HG03097 (cell line): ENCODE results near the gene GOLGA8J.
"Not testable (repeated sequence)": the region's sequence is repeated elsewhere in the genome, so short reads cannot be mapped to it uniquely, and the experiment has no call there.

Experiments
- ATAC-seq: cut with Tn5 transposase; IDR thresholded peaks from one replicate; pipeline ENCODE4 v1.9.1; 2021; ENCODE audit not compliant: unreplicated experiment, low FRiP score

Gene GOLGA8J

DNA sequence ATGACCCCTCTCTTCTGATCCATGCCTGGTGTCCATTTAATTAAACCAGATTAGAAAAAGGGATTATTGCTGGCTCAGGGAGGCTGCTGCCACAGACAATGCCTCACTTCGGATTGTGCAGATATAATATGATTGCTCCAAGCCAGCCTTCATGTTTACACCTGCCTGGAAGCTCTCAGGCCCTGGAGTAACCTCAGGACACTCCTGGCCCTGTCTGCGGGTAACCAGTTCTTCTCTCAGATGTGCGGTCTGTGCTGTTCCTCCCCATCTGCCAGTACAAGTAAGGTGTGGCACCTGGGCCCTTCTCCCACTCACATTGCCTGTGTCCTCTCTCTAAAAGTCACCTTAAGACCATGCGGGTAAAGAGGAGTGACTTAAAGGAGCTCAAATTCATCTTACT is 8.8 kb upstream of the GOLGA8J start:
- ATAC-seq = no peak

DNA sequence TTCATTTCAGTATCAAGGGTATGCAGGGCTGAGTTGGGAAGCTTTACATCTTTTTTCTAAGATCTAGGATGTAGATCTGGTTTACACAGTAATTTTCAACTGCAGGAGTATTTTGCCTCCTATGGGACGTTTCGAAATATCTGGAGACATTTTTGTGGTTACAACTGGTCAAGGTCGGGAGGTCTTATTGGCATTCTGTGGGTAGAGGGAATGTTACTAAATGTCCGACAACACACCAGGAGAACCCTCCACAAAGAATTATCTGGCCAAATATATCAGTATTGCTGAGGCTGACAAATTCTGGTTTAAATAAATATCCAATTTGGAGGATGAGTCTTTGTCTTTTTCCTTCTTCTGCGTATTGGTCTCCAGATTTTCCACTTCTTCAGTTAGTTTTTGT is 1.9 kb upstream of the GOLGA8J start:
- ATAC-seq = not testable (repeated sequence)

DNA sequence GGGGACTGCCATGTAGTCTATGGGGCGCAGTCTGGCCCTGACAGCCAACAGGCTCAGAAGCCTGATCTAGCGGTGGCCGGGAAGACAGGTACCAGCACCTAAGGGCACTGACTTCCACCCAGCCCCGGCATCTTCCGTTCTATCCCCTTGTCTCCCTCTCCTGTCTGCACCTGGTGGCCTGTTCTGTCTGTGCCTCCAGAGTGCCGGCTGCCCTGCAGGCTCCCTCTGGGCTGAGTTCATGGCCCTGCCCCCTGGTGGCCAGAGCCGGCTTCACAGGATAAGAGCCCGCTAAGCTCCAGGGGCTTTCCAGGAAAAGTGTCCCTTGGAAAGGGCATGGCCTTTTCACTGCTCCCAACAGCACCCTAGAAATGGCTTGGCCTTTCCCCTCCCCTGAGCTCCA is 15.1 kb downstream of the GOLGA8J start:
- ATAC-seq = not testable (repeated sequence)

DNA sequence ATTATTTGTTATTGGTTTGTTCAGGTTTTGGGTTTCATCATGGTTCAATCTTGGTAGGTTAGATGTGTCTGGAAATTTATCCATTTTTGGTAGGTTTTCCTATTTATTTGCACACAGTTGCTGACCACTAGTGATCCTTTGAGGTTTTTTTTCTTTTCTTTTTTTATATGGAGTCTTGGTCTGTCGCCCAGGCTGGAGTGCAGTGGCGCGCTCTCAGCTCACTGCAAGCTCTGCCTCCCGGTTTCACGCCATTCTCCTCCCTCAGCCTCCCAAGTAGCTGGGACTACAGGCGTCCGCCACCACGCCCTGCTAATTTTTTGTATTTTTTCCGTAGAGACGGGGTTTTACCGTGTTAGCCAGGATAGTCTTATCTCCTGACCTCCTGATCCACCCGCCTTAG is 20.1 kb downstream of the GOLGA8J start:
- not testable (repeated sequence) for ATAC-seq

DNA sequence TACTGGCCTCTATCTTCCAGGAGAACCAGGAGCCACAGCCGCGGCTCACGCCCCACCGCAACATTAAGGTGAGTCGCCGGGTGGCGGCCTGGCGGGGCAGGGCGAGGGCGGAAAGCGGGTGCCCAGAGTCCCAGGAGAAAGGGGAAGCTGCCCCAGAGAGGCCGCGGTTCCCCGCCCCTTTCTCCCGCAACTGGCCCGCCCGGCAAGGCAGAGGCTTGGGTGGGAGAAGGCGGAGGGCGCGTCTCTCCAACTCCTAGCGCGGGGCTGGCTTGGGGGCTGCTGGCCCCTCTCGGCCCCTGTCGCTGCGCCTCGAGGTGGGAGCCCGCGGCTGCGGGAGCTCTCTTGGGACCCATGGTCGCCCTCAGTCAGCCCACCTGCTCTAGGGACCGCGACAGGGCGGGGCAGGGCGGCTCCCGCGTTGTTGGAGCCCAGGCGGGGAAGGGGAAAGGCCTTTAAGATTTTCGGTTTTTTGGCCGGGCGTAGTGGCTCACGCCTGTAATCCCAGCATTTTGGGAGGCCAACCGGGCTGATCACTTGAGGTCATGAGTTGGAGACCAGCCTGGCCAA is 21.3 kb downstream of the GOLGA8J start:
- ATAC-seq = not testable (repeated sequence)

DNA sequence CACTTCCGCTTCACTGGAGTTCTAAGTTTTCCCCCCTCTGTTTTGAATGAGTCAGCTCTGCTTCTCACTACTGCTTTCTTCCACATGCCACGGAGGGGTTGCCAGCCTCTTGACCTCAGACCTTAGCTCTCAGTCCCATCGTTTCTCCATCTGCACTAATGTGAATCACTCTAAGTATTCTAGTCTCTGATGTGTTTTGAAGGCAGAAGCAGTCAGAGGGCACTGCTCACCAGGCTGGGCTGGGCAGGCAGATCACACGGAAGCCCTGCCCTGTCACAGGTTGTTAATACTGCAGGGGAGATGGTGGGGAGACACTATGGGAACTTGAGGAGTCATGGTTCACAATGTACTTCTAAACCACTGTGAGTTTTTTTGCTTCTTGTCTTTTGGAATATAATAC is 27.8 kb downstream of the GOLGA8J start:
- ATAC-seq = not testable (repeated sequence)

DNA sequence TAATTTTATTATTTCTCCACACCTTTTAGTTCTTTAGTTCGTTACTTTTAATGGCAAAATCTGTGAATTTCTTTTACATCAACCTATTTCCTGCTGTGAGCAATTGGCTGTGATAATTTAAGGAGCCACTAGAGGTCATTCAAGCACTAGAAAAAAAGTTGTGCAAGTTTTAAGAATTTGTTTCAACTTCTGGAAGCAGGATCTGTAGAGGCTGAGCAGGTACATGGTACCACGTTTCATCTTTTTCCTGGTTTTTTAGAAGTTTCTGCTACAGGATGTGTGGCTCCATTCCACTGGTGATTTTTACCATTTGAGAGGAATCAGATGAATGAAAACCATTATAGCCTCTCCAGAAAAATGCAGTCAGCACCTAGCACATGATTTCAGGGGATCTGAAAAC is 47.3 kb downstream of the GOLGA8J start:
- not testable (repeated sequence) for ATAC-seq

DNA sequence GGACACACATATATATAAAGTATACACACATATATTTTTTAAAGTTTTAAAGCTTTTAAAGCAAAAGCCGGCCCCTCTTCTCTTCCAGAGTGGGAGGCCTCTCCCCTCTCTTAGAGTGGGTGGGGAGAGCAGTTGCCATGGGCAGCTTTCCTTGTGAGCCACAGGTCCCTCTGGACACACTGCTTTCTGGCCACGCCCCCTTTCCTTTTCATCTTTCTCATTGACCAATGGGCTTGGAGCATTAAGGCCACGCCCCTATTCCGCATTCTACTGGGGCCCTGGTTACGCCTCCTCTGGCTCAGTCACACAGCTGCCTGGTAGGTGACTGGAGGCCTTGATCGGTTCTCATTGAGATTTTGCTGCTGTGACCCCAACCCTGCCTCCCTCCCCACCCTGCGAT is 52.0 kb downstream of the GOLGA8J start, which contains the start of gene GOLGA8T:
Gene GOLGA8T, plus strand, starts transcription at position 301 of the 400 bp plus-strand sequence. Its CDS starts 98 bp downstream, at position 399.
- ATAC-seq = not testable (repeated sequence)
